T47D (cell line): Measurements from ENCODE around the gene RNF103.

ENCODE experiments used
- DNase-seq, 2 experiments: peaks; one replicate each; pipeline versions ENCODE4 v3.0.0 to v3.0.0-alpha.2; 2011 to 2012; ENCODE audit warnings: low read depth in 1 of 2, low spot score in 1 of 2
- JUND ChIP-seq: IDR thresholded peaks from 2 replicates; pipeline ENCODE4 v1.6.1; 2012; ENCODE audit warnings: low read depth
- in situ Hi-C: cut with HindIII; loops from 2 replicates; pipeline ENCODE4 v1.10.0; 2016; ENCODE audit warnings: low sequenced_read_pairs, low pct_unique_long_range_greater_than_20kb

Gene RNF103

DNA sequence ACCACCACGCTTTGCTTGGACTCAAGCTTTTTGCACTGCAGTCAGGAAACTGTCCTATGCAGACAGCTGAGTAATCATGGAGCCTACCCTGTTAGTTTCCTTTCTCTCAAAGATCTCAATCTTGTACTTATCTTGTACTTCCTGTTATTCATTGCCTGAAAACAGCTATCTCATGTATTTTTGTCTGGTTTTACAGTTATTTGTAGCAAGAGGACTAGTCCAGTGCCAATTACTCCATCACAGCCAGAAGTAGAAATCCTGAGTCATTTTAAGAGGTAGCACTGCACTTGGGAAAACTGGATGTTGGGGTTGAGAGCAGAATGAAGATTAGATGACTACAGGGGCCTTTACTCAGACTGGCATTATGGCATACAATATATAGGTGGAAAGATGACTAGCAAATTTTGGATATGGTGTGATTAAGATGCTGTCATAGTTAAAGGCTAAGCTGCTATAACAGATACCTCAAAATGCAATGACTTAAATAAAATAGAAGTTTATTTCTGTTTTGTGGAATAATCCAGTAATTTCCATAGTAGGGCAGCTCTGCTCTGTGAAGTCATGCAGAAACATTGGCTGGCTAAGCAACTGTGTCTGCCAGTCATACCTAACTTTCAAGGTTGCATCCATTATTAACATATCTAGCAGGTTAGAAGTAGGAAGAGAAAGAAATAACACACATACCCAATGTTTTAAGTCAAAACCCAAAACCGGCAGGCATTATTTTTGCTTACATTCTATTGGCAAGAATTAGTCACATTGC, 39.3 kb downstream of the RNF103 start:
- in situ Hi-C loops: no loop called here
- TF ChIP-seq JUND: no peak
- no peak for DNase-seq

DNA sequence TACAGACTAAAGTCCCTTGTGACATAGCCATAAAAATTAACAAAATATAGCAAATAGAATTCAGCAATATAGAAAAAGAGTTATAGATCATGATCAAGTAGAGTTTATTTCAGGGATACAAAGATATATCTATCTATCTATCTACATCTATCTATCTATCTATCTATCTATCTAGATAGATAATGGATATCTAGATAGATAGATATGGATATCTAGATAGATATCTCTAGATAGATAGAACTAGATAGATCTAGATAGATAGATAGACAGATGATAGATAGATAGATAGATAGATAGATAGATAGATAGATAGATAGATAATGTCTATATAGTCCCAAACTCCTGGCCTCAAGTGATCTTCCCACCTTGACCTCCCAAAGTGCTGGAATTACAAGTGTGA, 43.1 kb downstream of the RNF103 start:
- DNase-seq: no peak

DNA sequence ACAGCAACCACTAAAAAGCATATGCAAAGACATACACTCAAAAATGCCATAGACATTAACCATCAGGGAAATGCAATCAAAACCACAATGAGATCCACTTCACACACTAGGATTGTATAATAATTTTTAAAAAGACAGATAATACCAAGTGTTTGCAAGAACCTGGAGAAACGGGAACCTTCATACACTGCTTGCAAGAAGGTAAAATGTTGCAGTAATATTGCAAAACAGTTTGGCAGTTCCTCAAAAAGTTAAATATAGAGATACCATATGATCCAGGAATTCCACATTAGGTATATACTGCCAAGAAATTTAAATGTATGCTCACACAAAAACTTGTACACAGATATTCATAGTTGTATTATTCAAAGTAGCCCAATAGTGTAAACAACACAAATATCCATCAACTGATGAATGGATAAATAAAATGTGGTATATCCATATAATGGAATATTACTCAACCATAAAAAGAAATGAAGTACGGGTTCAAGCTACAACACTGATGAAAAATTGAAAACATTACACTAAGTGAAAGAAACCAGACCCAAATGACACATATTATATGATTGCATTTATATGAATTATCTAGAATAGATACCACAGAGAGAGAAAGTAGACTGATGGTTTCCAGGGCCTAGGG, 45.7 kb downstream of the RNF103 start:
- no peak for DNase-seq
- in situ Hi-C loops: no loop called here
- TF ChIP-seq JUND: no peak

More for the DNA sequence above, 43.1 kb downstream of the RNF103 start:
- TF ChIP-seq JUND: no peak
- in situ Hi-C loops: no loop called here

DNA sequence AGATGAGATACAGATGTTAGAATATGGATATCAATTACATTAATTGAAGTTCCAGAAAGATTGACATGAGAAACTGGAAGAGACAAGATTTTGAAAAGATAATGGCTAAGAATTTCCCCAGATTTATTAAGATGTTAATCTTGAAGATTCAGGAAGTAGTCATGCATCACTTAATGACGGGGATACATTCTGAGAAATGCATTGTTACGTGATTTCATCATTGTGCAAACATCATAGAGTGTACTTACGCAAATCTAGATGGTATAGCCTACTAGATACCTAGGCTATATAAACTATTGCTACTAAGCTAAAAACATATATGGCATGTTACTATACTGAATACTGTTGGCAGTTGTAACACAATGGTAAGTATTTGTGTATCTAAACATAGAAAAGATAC, 53.6 kb downstream of the RNF103 start:
- TF ChIP-seq JUND: no peak
- in situ Hi-C loops: no loop called here
- no peak for DNase-seq

DNA sequence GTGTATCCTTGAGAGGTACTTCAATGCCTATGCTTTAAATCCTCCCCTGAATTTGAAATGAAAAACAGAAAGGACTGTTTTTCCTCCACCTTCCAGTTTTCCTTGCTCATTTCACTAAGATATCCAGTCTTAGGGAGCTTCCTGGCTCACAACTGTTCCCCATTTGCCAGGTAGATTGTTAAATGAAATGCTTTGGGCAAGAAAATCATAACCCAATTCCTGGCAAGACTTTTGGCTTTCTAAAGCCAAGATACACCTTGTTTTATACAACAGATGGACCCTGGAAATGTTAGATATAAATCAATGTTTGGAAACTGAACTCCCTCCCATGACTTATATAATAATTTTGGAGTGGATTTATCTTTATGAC, 56.9 kb downstream of the RNF103 start:
- TF ChIP-seq JUND: no peak
- in situ Hi-C loops: no loop called here
- DNase-seq: no peak

DNA sequence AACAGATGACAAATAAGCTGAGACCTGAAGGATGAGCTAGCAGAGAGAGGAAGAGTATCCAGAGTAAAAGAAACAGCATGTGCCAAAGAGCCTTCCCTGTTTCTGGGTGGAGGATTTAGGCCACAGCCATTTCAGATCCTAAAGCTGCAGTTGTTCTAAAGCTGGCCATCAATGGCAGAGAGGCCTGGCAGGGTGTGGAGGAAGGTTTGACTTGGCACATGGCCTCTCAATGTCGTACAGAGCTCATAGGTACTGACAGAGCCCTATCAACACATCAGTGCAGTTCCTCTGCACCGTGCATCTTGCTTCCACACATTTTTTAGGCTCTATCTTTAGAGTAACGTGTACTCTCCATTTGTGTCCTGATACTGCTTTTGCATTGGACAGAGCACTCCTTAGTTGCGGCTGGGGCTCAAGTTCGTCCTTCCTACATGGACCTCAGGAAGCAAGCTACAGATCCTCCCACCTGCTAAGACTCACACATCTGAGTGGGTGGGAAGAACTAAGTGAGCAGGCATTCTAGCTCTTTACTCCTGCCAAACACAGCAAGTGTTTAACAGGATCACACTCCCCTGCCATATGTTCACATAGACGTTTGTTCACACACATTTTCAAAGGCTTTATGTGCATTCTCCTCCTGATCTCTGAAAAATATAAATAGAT, 57.4 kb downstream of the RNF103 start:
- no peak for DNase-seq
- in situ Hi-C loops: no loop called here
- TF ChIP-seq JUND: no peak

DNA sequence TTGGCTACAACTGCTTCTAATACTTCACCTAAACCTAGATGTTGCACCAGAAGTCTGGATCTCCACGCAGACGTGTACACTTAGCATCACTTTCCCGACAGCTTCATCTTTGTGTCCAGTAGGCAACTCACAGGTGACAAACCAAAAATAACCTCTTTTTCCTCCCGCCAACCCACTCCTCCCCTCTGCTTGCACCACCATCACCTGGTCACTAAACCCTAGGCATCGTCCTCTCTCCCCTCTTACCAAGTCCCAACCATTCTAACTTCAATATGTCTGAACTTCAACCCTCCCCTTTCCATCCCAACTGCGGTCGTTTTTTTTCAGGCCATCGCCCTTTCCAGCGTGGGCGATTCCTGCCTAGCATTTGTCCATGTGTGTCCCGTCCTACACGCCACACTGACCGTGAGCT, 60.0 kb downstream of the RNF103 start:
- in situ Hi-C loops: no loop called here
- no peak for DNase-seq

DNA sequence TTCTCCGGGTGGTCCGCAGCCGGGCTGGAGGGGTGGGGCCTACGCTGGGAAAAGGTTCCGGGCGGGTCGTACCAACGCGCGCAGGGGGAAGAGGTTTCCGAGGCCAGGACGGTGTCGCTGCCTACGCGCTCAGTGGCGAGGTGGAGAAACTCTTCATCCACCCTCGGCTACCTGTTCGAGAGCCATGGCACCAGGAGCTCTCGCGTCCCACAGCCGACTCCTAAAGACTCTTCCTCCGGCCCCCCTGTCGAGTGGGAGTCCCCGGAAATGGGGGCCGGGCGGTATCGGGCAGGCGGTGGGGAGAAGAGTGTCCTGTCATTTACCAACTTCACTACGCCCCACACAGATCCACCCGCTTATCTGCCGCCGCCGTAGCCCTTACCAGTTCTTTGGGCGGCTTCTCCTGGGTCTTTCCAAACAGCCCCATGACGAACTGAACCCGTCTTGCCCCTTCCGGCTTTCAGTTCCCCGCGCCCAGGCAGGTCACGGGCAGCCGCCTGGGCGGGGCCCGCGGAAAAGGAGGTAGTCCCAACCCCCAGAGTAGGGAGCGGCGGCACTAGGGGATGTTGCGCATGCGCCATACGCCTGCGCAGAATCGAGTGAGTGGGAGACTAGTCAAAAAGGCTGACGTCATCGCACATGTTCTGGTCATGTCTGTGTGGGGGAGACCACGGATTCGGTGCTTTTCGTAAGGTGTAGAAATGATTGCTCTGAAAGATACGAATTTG, 60.6 kb downstream of the RNF103 start, which contains the start of gene CHMP3:
TSS of gene CHMP3 (minus strand) at position 522 of the 728 bp plus-strand sequence. CDS start at position 427, 95 bp downstream.
- no peak for TF ChIP-seq JUND
- in situ Hi-C loops: no loop called here
- peak; percentile 85 to 96 for DNase-seq

More for the DNA sequence above, 60.0 kb downstream of the RNF103 start:
- TF ChIP-seq JUND: no peak

DNA sequence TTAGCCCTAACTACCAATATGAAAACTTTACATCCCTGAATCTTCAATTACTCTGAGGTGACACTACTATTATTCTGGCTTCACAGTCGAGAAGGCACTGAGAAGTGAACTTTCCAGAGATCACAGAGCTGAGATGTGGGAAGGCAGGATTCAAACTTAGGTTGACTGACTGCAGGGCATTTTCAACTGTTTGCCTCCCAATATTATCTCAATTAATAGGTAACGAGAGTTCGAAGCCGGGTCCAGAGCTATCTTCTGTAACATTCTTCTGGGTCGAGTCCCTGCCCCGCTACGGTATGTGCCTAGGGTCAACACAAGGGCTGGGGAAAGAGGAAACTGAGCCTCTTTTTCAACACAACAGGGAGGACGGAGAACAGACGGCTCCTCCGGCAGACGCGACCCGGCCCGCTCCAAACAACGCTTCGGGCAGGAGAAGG, 61.2 kb downstream of the RNF103 start:
- in situ Hi-C loops: no loop called here
- no peak for TF ChIP-seq JUND
- no peak for DNase-seq

DNA sequence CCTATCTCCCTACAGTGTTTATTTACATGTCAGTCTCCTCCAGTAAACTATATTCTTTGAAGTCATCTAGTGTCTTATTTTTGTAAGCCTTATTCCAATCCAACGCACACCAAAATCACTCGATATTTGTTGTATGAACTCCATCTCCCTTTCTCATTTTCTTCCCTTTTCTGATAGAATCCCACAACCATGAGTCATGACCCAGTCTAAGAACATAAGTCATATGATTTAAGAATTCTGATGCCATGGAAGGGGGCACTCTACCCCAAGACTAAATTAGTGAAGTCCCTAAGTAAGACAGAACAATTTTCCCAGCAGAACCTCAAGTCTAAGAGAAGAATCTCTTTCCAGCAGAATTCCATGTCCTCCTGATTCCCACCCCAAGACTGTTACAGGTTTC, 65.8 kb downstream of the RNF103 start:
- TF ChIP-seq JUND: no peak
- in situ Hi-C loops: no loop called here
- no peak for DNase-seq

DNA sequence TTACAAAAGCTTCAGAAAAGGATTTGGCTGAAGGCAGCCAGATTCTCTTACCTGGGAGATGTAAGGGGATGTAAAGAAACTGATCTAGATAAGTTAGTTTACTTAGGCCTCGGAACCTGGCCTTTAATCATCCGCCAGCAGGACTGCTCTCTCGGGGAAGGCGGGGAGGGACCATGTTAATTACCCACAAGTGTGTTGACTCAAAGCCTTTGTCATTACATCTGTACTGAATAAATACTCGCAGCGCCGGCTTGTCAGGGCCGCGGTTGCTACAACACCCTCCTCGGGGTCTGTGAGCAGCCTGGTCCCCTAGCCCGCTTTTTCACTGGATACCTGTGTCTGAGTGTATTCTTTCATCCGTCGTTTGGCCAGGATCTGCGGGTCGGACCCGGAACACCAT, 67.2 kb downstream of the RNF103 start:
- DNase-seq: no peak
- in situ Hi-C loops: no loop called here
- TF ChIP-seq JUND: no peak
